Smooth muscle cell of trachea (primary cell): Measurements from ENCODE around the gene GGT6. TPM values are rescaled to one million over a fixed set of nuclear protein-coding genes. Genes with fewer than 3 reads are reported as not detected.

Source experiments
- total RNA-seq: library from RNA; depleted of rRNA; stranded (reverse); fragments of >200 nt; gene quantifications from 2 replicates; pipeline ENCODE4 v1.2.1, GENCODE V29; 2014

The GGT6 gene, protein sequence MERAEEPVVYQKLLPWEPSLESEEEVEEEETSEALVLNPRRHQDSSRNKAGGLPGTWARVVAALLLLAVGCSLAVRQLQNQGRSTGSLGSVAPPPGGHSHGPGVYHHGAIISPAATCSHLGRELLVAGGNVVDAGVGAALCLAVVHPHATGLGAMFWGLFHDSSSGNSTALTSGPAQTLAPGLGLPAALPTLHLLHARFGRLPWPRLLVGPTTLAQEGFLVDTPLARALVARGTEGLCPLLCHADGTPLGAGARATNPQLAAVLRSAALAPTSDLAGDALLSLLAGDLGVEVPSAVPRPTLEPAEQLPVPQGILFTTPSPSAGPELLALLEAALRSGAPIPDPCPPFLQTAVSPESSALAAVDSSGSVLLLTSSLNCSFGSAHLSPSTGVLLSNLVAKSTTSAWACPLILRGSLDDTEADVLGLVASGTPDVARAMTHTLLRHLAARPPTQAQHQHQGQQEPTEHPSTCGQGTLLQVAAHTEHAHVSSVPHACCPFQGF
- not detected in 2 replicates for total RNA-seq

DNA sequence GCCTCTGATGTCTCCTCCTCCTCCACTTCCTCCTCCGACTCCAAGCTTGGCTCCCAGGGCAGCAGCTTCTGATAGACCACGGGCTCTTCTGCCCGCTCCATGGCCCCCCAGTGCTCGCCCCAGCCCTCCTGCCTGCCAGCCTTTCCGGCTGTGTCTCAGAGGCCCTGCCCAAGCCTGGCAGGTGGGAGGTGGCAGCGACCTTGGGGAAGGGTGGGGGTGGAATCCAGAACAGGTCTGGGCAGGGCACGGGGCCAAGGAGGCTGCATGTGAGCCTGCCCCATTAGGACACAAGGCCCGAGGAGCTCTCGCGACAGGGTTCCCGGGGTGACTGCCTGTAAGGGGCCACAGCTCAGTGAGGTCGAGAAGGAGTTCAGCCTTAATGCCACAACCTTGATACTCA, at the start of gene GGT6:
Gene GGT6, minus strand, starts transcription at position 157 of the 400 bp plus-strand sequence. Its CDS starts 56 bp downstream, at position 101.

DNA sequence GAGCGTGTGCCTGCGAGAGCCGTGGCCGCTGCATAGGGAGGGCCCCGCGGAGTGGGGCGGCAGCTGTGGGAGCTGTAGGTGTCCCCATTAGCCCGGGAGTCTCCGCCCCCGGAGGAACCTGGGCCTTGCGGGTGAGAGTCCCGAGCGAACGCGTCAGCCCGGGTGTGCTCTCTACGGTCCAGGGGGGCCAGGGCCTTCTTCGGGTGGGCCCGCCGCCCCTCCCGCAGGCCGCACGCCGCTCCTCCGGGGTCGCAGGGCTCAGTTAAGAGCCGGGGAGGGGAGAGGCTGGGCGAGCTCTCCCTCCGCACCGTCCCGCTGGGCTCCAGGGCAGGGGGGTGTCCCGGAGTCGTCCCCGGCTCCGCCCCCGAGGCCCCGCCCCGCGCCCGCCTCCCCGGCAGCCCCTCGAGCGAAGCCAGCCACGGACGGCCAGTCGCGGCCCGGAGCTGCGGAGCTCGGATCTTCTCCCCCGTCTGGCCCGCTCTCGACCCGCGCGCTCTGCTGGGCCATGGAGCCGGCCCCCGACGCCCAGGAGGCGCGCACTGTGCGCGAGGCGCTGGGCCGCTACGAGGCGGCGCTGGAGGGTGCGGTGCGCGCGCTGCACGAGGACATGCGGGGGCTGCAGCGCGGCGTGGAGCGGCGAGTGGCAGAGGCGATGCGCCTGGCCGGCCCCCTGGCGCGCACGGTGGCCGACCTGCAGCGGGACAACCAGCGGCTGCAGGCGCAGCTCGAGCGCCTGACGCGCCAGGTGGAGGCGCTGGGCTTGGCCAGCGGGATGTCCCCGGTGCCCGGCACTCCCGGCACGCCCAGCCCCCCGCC, 23.9 kb upstream of the GGT6 start, which contains the start of gene SMTNL2:
Gene SMTNL2, plus strand, starts transcription at position 429 of the 816 bp plus-strand sequence. Its CDS starts 77 bp downstream, at position 506.

DNA sequence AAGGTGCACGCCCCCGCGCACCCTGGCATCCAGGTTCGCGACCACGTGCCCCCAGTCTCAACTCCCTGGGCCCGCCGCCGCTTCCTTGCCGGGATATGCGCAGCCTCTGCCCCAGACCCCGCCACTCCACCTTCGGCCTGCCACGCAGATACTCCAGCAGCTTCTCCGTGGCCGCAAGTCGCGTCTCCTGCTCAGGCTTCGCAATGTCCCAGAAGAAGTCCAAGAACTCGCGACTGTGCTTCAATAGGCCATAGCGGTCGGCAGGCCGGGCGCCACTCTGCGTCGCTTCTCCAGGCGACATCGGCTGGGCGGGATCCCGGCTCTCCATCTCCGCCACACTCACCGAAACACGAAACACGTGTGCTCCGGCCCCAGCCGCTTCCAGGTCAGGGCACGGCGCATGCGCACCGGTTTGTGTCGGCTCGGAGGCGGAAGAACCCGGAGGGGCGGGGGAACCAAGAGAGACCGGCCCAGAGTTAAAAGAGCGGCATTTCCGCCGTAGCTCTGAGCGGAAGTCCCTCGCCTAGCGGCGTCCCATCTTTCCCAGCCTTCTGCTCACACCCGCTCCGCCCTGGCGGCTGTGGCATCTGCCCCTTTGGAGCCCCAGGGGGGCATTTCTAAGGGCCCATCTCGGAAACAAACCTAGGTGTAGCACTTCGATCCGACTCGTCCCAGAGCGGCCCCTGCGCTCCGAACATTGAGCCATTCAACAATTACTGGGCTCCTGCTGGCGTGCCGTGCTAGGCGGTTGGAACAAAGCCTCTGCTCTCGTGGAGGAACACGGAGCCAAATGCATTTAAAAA, 5.2 kb downstream of the GGT6 start, which contains the start of gene MYBBP1A:
Gene MYBBP1A, minus strand, starts transcription at position 388 of the 803 bp plus-strand sequence. Its CDS starts 60 bp downstream, at position 328.

Other genes starting within 250 kb of the GGT6 start
- 29.1 and 33.6 TPM in 2 replicates for gene UBE2G1, start 193.9 kb downstream of the GGT6 start, total RNA-seq
- gene SPNS3, start 126.6 kb downstream of the GGT6 start, total RNA-seq, result not detected in 2 replicates
- gene SPNS2, start 61.7 kb downstream of the GGT6 start, total RNA-seq, result 0.17 and 1.0 TPM in 2 replicates
- gene MYBBP1A, start 5.2 kb downstream of the GGT6 start, total RNA-seq, result 41.3 and 61.7 TPM in 2 replicates
- gene SMTNL2, start 24.0 kb upstream of the GGT6 start, total RNA-seq, result 0.15 and 1.2 TPM in 2 replicates
- gene ALOX15, start 81.1 kb upstream of the GGT6 start, total RNA-seq, result not detected in 2 replicates
- gene PELP1, start 143.6 kb upstream of the GGT6 start, total RNA-seq, result 31.1 and 36.1 TPM in 2 replicates
- gene ARRB2, start 150.1 kb upstream of the GGT6 start, total RNA-seq, result 3.8 and 4.6 TPM in 2 replicates
- 14.0 and 15.9 TPM in 2 replicates for gene MED11, start 170.9 kb upstream of the GGT6 start, total RNA-seq
- gene ZMYND15, start 179.3 kb upstream of the GGT6 start, total RNA-seq, result 0.15 and 0.33 TPM in 2 replicates
- 2.0 TPM in 1 of 2 replicates, not detected in the other for gene CXCL16, start 179.4 kb upstream of the GGT6 start, total RNA-seq
- gene TM4SF5, start 211.3 kb upstream of the GGT6 start, total RNA-seq, result not detected in 2 replicates
- gene VMO1, start 225.8 kb upstream of the GGT6 start, total RNA-seq, result 0.83 and 1.0 TPM in 2 replicates
- gene GLTPD2, start 228.4 kb upstream of the GGT6 start, total RNA-seq, result not detected in 2 replicates
- gene PSMB6, start 235.6 kb upstream of the GGT6 start, total RNA-seq, result 97.4 and 218 TPM in 2 replicates
- 29.8 and 30.1 TPM in 2 replicates for gene PLD2, start 246.6 kb upstream of the GGT6 start, total RNA-seq